Retinal pigment epithelial cell (primary cell): ENCODE data around the gene SLC35A2.

ENCODE experiments used
- DNase-seq: peaks from one replicate; pipeline ENCODE4 v3.0.0-alpha.2; 2010; ENCODE audit warnings: low read depth
- H3K4me3 ChIP-seq: 2 replicates; pipeline ENCODE4 v1.5.1; 2011; ENCODE audit warnings: mild to moderate bottlenecking, low read length, control low read depth, moderate library complexity
- TF ChIP-seq, protein P1 (sequence below): conservative IDR thresholded peaks from 2 replicates; pipeline ENCODE4 v1.5.1; 2011; ENCODE audit warnings: low read depth, low read length, control low read depth, inconsistent platforms

The SLC35A2 gene

DNA sequence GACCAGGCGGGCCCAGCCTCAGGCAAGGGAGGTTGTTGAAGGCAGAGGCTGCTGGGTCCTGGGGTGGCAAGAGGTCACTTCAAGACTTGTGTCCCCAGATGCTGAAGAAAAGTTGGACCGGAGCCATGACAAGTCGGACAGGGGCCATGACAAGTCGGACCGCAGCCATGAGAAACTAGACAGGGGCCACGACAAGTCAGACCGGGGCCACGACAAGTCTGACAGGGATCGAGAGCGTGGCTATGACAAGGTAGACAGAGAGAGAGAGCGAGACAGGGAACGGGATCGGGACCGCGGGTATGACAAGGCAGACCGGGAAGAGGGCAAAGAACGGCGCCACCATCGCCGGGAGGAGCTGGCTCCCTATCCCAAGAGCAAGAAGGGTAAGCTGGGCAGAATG lies 9.3 kb downstream of the SLC35A2 start:
- DNase-seq: no peak
- TF ChIP-seq, protein P1, sequence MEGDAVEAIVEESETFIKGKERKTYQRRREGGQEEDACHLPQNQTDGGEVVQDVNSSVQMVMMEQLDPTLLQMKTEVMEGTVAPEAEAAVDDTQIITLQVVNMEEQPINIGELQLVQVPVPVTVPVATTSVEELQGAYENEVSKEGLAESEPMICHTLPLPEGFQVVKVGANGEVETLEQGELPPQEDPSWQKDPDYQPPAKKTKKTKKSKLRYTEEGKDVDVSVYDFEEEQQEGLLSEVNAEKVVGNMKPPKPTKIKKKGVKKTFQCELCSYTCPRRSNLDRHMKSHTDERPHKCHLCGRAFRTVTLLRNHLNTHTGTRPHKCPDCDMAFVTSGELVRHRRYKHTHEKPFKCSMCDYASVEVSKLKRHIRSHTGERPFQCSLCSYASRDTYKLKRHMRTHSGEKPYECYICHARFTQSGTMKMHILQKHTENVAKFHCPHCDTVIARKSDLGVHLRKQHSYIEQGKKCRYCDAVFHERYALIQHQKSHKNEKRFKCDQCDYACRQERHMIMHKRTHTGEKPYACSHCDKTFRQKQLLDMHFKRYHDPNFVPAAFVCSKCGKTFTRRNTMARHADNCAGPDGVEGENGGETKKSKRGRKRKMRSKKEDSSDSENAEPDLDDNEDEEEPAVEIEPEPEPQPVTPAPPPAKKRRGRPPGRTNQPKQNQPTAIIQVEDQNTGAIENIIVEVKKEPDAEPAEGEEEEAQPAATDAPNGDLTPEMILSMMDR: no peak
- H3K4me3 ChIP-seq: no peak overlapping the region

DNA sequence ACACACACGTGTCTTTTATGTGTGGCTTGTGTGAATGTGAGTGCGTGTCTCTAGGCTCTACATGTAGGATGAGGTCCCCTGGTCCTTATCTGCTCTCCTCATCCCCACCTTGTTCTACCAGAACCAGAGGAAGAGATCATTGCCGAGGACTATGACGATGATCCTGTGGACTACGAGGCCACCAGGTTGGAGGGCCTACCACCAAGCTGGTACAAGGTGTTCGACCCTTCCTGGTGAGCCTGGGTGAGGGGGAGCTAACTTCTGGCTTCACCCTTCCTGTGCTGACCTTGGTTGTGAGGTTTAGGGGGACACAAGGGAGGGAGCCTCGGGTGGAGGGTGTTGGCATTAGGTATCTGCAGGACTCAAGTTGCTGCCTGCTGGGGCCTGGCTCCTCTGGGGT lies 10.4 kb downstream of the SLC35A2 start:
- TF ChIP-seq, protein P1: no peak
- no peak for DNase-seq
- no peak overlapping the region for H3K4me3 ChIP-seq

DNA sequence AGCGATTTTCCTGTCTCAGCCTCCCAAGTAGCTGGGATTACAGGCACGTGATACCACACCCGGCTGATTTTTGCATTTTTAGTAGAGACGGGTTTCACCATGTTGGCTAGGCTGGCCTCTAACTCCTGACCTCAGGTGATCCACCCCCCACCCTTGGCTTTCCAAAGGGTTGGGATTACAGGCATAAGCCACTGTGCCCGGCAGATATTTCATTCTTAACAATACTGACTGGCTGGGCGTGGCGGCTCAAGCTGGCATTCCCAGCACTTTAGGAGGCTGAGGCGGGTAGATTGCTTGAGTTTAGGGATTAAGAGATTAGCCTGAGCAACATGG lies 12.4 kb downstream of the SLC35A2 start:
- H3K4me3 ChIP-seq: no peak overlapping the region
- TF ChIP-seq, protein P1: no peak
- no peak for DNase-seq

DNA sequence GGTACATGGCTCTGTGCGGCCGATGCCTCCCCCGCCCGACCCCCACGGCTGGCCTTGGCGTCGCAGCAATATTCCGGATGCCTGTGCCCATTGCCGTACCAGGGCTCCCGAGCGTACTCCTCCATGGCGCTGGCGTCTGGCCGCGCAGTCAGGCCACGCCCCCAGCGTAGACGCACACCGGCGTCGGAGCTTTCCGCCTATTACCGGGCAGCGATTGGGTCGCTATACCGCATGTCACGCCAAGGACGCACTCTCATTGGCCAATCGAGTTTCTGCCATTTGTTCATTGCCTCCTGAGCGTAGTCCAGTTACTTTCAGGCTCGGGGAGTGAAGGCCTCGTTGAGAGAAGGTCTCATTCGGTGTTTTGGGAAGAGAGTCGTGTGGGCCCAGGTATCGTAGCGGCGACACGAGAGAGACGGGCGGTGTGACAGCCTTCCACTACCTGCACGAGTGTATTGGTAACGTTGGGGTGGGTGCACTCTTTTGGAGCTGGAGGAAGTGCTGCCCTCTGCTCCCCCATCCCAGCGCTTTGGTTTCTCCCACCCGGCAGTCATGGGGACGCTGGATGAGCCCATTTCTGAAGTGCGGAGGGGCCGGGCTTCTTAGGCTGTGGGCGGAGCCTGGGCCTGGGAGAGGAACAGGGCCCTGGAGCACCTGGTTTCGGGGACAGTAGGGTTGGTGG lies 13.7 kb downstream of the SLC35A2 start, which contains the start of the genes PQBP1 and TIMM17B:
TSS of gene PQBP1 (plus strand) at position 306 of the 682 bp plus-strand sequence. CDS start 580 bp downstream, outside the sequence.
TSS of gene TIMM17B (minus strand) at position 144 of the 682 bp plus-strand sequence. CDS start at position 125, 19 bp downstream.
- peak; percentile 90 for DNase-seq
- TF ChIP-seq, protein P1: no peak

DNA sequence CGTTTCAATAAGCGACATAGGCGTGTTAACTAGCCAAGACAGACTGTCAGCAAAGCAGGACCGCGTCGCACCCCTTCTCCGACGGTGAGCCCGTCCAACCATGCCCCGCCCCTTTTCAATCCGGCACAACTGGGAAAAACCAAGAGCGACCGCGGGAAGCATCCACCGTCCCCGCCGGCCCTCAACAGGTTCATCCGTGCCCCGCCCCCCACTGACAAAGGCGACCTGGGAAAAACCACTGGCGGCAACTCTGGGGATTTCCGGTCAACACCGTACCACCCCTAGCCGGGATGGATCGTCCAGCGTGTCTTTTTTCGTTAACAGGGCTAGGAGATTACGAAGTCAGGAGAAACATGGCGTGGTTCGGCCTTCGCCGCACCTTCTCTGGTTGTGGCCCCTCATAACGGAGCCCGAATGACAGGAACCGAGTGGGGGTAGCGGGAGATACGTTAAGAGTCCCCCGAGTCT lies 14.3 kb downstream of the SLC35A2 start:
- peak; percentile 34 for DNase-seq
- H3K4me3 ChIP-seq: peak overlapping the region; percentile 75

More for the DNA sequence above, 13.7 kb downstream of the SLC35A2 start, which contains the start of the genes PQBP1 and TIMM17B:
- peak within 1 kb of the TSS; percentile 75 for H3K4me3 ChIP-seq

DNA sequence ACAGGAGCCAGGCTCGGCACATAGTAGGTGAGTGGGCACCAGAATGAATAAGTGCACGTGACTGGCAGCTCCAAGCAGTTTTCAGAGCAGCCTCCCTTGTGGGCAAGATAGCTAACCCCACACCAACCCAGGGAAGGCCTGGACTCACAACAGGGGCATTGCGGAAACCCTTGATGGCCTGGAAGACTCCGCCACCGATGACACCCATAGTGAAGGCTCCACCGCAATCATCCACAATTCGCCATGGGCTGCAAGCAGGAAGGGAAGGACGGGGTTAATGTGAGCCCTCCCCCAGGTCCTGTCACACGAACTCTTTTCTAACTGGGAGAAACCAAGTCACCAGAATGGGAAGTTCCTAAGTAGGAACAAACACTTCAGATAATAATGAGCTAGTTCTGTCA lies 14.8 kb downstream of the SLC35A2 start:
- no peak for DNase-seq
- TF ChIP-seq, protein P1: no peak
- H3K4me3 ChIP-seq: peak overlapping the region; percentile 75

More for the DNA sequence above, 14.3 kb downstream of the SLC35A2 start:
- TF ChIP-seq, protein P1: no peak

DNA sequence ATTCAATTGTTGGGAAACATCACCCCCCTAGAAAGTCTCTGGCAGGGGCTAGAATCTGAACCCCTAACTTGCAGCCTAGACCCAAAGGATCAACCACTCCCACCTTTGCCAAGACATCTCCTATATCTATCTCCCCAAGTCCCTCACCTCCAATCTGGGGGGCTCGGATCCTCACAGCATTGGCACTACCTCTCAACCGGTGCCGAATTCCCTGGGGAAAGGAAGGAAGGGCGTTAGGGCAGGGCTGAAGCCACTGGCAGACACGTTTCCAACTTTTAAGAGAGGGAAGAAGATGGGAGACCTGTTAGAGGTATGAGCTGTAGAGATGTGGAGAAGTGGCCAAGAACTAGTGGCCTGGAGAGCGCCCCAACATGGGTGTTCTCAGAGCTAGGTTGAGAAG lies 16.6 kb downstream of the SLC35A2 start:
- TF ChIP-seq, protein P1: no peak
- H3K4me3 ChIP-seq: no peak overlapping the region
- no peak for DNase-seq
